ENCODE measurements around the gene RARA. TPM values are rescaled to one million over a fixed set of nuclear protein-coding genes. Genes with fewer than 3 reads are reported as not detected.

Gene RARA
- polyA plus RNA-seq, 1 experiment = 6.5 TPM

- no peak for TF ChIP-seq CTCF (IDR thresholded peaks at IDR 0.05; ENCODE audit: insufficient read depth, low read depth, low read length)
- no peak overlapping the region for H3K4me3 ChIP-seq (ENCODE audit: low read depth, low read length)
- POLR2A ChIA-PET = interaction anchor here (0.6 kb wide), 2 partner anchors 238 to 1238 kb away, joined by 3 read pairs; no protein-coding TSS in a partner anchor
- no peak for DNase-seq (ENCODE audit: low read depth)
- CTCF ChIA-PET = interaction anchor here (1.2 to 30.6 kb wide), 4 partner anchors 8 to 165 kb away, joined by 4 to 762 read pairs (median 7); partner anchors contain the start of gene GJD3
- H3K36me3 ChIP-seq (ENCODE audit: control insufficient read depth, insufficient read depth, low read length) = no peaks in the 10 kb centered on the region
- no peaks in the 10 kb centered on the region for H3K27me3 ChIP-seq (ENCODE audit: control insufficient read depth, insufficient read depth, low read length)
Measured at GRCh38 chr17:40310882-40311391, 2.0 kb downstream of the RARA start.

GRCh38 chr17:40311575-40311974 lies 2.6 kb downstream of the RARA start:
- no peak overlapping the region for H3K4me3 ChIP-seq (ENCODE audit: low read depth, low read length)
- H3K27me3 ChIP-seq (ENCODE audit: control insufficient read depth, insufficient read depth, low read length) = no peaks in the 10 kb centered on the region
- no peaks in the 10 kb centered on the region for H3K36me3 ChIP-seq (ENCODE audit: control insufficient read depth, insufficient read depth, low read length)
- CTCF ChIA-PET = interaction anchor here (1.4 to 30.6 kb wide), 4 partner anchors 9 to 106 kb away, joined by 3 to 762 read pairs (median 7); partner anchors contain the start of genes GJD3 and TOP2A
- TF ChIP-seq CTCF (IDR thresholded peaks at IDR 0.05; ENCODE audit: insufficient read depth, low read depth, low read length) = no peak
- DNase-seq (ENCODE audit: low read depth) = no peak
- POLR2A ChIA-PET = interaction anchor here (0.6 kb wide), 2 partner anchors 124 to 343 kb away, joined by 3 to 4 read pairs; no protein-coding TSS in a partner anchor

GRCh38 chr17:40312131-40312731 lies 3.3 kb downstream of the RARA start:
- DNase-seq (ENCODE audit: low read depth) = no peak
- ChIA-PET CTCF (interaction anchor here (1.4 to 30.6 kb wide), 3 partner anchors 9 to 106 kb away, joined by 3 to 762 read pairs (median 9); partner anchors contain the start of genes GJD3 and TOP2A), POLR2A (interaction anchor here (0.6 kb wide), 3 partner anchors 124 to 1380 kb away, joined by 3 to 4 read pairs (median 3); no protein-coding TSS in a partner anchor)
- no peak for TF ChIP-seq CTCF (IDR thresholded peaks at IDR 0.05; ENCODE audit: insufficient read depth, low read depth, low read length)
- H3K36me3 ChIP-seq (ENCODE audit: control insufficient read depth, insufficient read depth, low read length) = no peaks in the 10 kb centered on the region
- H3K4me3 ChIP-seq (ENCODE audit: low read depth, low read length) = no peak overlapping the region
- no peaks in the 10 kb centered on the region for H3K27me3 ChIP-seq (ENCODE audit: control insufficient read depth, insufficient read depth, low read length)

GRCh38 chr17:40312893-40313667 lies 4.1 kb downstream of the RARA start:
- TF ChIP-seq CTCF (IDR thresholded peaks at IDR 0.05; ENCODE audit: insufficient read depth, low read depth, low read length) = no peak
- CTCF ChIA-PET = interaction anchor here (0.6 to 30.6 kb wide), 3 partner anchors 39 to 160 kb away, joined by 3 to 762 read pairs (median 5); partner anchors contain the start of genes GJD3 and TOP2A
- H3K27me3 ChIP-seq (ENCODE audit: control insufficient read depth, insufficient read depth, low read length) = no peaks in the 10 kb centered on the region
- POLR2A ChIA-PET = interaction anchor here (0.6 kb wide), 1 partner anchor 1379 kb away, joined by 3 read pairs; no protein-coding TSS in a partner anchor
- no peak overlapping the region for H3K4me3 ChIP-seq (ENCODE audit: low read depth, low read length)
- no peaks in the 10 kb centered on the region for H3K36me3 ChIP-seq (ENCODE audit: control insufficient read depth, insufficient read depth, low read length)
- no peak for DNase-seq (ENCODE audit: low read depth)
